Measurements from ENCODE around the gene EYS. TPM values are rescaled to one million over a fixed set of nuclear protein-coding genes. Genes with fewer than 3 reads are reported as not detected.

Gene EYS
- total RNA-seq, 1 experiment from 2014 or later, result not detected

GRCh38 chr6:64197246-64197645 is 1509.8 kb downstream of the EYS start:
- POLR2A ChIA-PET, result no interaction called here
- no peak overlapping the region for H2AFZ ChIP-seq (ENCODE audit: low read depth, low read length, poor library complexity, severe bottlenecking)
- BruUV-seq (replicated peaks), result no TSS peak
- no peaks in the 10 kb centered on the region for H4K20me1 ChIP-seq (ENCODE audit: insufficient read depth)
- H3K4me1 ChIP-seq (ENCODE audit: control insufficient read depth in 1 of 2, insufficient read depth in 2 of 2, low read length in 2 of 2), result no peaks in the 10 kb centered on the region
- DNase-seq (ENCODE audit: low read depth, low spot score), result no peak
- H3K79me2 ChIP-seq (ENCODE audit: insufficient read depth, low read length), result no peaks in the 10 kb centered on the region
- H3K9me3 ChIP-seq (ENCODE audit: control insufficient read depth in 1 of 2, insufficient read depth in 1 of 2, low read depth in 1 of 2, low read length in 2 of 2), result peaks cover 0 to 4% of the 10 kb centered on the region in 2 experiments; a peak in 1 of 4 replicates
- CTCF ChIA-PET, result no interaction called here
- H3K4me3 ChIP-seq (replicated peaks in 1 of 2; ENCODE audit: low read depth in 1 of 2, low read length in 2 of 2), result no peak overlapping the region
- H3K27ac ChIP-seq (ENCODE audit: low read depth, low read length), result no peak overlapping the region
- H3K36me3 ChIP-seq (ENCODE audit: control insufficient read depth in 1 of 2, insufficient read depth in 2 of 2, low read length in 2 of 2), result no peaks in the 10 kb centered on the region
- H3K27me3 ChIP-seq (ENCODE audit: insufficient read depth, low read length), result no peaks in the 10 kb centered on the region
- no peak overlapping the region for H3K4me2 ChIP-seq (ENCODE audit: low read length)
- intact Hi-C loops (cut with micrococcal nuclease), result no loop called here
- no peaks in the 10 kb centered on the region for H3K9me2 ChIP-seq (ENCODE audit: insufficient read depth)
- TF ChIP-seq TCF7L2 (IDR thresholded peaks at IDR 0.05; ENCODE audit: borderline replicate concordance, extremely low read depth, insufficient read depth, insufficient read length), result no peak
- no peak for TF ChIP-seq SP1 (IDR thresholded peaks at IDR 0.05; ENCODE audit: low read depth)
- no peak for TF ChIP-seq YY1 (IDR thresholded peaks at IDR 0.05; ENCODE audit: extremely low read depth, insufficient replicate concordance, low read depth, low read length)
- TF ChIP-seq ELF1 (IDR thresholded peaks at IDR 0.05; ENCODE audit: borderline replicate concordance, low read depth), result no peak
- no peak for TF ChIP-seq ATF3 (IDR thresholded peaks at IDR 0.05)
- TF ChIP-seq JUND (IDR thresholded peaks at IDR 0.05), result no peak
- TF ChIP-seq POLR2A (IDR thresholded peaks at IDR 0.05; ENCODE audit: borderline replicate concordance, extremely low read depth, insufficient read depth, insufficient read length), result no peak
- TF ChIP-seq RAD21 (IDR thresholded peaks at IDR 0.05; ENCODE audit: low read depth), result no peak
- no peak for TF ChIP-seq CBX3 (IDR thresholded peaks at IDR 0.05; ENCODE audit: low read depth)
- TF ChIP-seq SIN3A (IDR thresholded peaks at IDR 0.05; ENCODE audit: low read depth), result no peak
- no peak for TF ChIP-seq ZFX (IDR thresholded peaks at IDR 0.05)
- no peak for TF ChIP-seq POLR2AphosphoS5 (IDR thresholded peaks at IDR 0.05; ENCODE audit: low read depth, low read length)
- TF ChIP-seq CEBPB (IDR thresholded peaks at IDR 0.05; ENCODE audit: low read depth), result no peak
- TF ChIP-seq ZBTB33 (IDR thresholded peaks at IDR 0.05; ENCODE audit: extremely low read depth, insufficient replicate concordance, low read length), result no peak
- TF ChIP-seq MAX (IDR thresholded peaks at IDR 0.05), result no peak
- no peak overlapping the region for H3K9ac ChIP-seq (ENCODE audit: low read length)
- RAD21 ChIA-PET (ENCODE audit: low non-redundant PET in 1 of 2, low total read pairs in 2 of 2, uncharacterized antibody in 2 of 2, unreplicated experiment in 2 of 2), result no interaction called here
- no peak for ATAC-seq
